ENCODE data around the gene CHD9NB.

The CHD9NB gene

GRCh38 chr16:53090591-53091411 lies 38.1 kb upstream of the CHD9NB start:
- H3K4me1 Mint-ChIP-seq = peaks cover 70% of the 10 kb centered on the region
- H3K36me3 Mint-ChIP-seq (ENCODE audit: low read depth) = no peaks in the 10 kb centered on the region
- H3K27ac Mint-ChIP-seq = peak overlapping the region; percentile 83 to 95 (median 90)
- H3K4me3 Mint-ChIP-seq = peak overlapping the region; percentile 34 to 77 (median 61)
- H3K9me3 Mint-ChIP-seq = no peaks in the 10 kb centered on the region
- TF ChIP-seq CTCF (IDR thresholded peaks at IDR 0.05; ENCODE audit: unreplicated experiment in 3 of 3) = no peak
- no peaks in the 10 kb centered on the region for H3K27me3 Mint-ChIP-seq (ENCODE audit: low read depth)

GRCh38 chr16:53090286-53090590 lies 37.5 kb upstream of the CHD9NB start:
- H3K4me3 Mint-ChIP-seq = peak overlapping the region in 1 of 3 experiments; percentile 77
- H3K27me3 Mint-ChIP-seq (ENCODE audit: low read depth) = no peaks in the 10 kb centered on the region
- TF ChIP-seq CTCF (IDR thresholded peaks at IDR 0.05; ENCODE audit: unreplicated experiment in 3 of 3) = no peak
- H3K4me1 Mint-ChIP-seq = peaks cover 76% of the 10 kb centered on the region
- H3K9me3 Mint-ChIP-seq = no peaks in the 10 kb centered on the region
- peak overlapping the region; percentile 83 to 95 (median 90) for H3K27ac Mint-ChIP-seq
- no peaks in the 10 kb centered on the region for H3K36me3 Mint-ChIP-seq (ENCODE audit: low read depth)

GRCh38 chr16:53089434-53090285 lies 37.0 kb upstream of the CHD9NB start:
- no peaks in the 10 kb centered on the region for H3K27me3 Mint-ChIP-seq (ENCODE audit: low read depth)
- no peaks in the 10 kb centered on the region for H3K9me3 Mint-ChIP-seq
- H3K36me3 Mint-ChIP-seq (ENCODE audit: low read depth) = no peaks in the 10 kb centered on the region
- peak overlapping the region in 1 of 3 experiments; percentile 77 for H3K4me3 Mint-ChIP-seq
- peak overlapping the region; percentile 83 to 95 (median 90) for H3K27ac Mint-ChIP-seq
- H3K4me1 Mint-ChIP-seq = peaks cover 76% of the 10 kb centered on the region
- no peak for TF ChIP-seq CTCF (IDR thresholded peaks at IDR 0.05; ENCODE audit: unreplicated experiment in 3 of 3)

- peak overlapping the region; percentile 95 to 100 (median 96) for H3K27ac Mint-ChIP-seq
- H3K4me3 Mint-ChIP-seq = no peak overlapping the region
- H3K27me3 Mint-ChIP-seq (ENCODE audit: low read depth) = no peaks in the 10 kb centered on the region
- H3K36me3 Mint-ChIP-seq (ENCODE audit: low read depth) = no peaks in the 10 kb centered on the region
- no peaks in the 10 kb centered on the region for H3K9me3 Mint-ChIP-seq
- peaks cover 82% of the 10 kb centered on the region for H3K4me1 Mint-ChIP-seq
- TF ChIP-seq CTCF (IDR thresholded peaks at IDR 0.05; ENCODE audit: unreplicated experiment in 3 of 3) = no peak
Observed at GRCh38 chr16:53087101-53087500, 34.4 kb upstream of the CHD9NB start.

GRCh38 chr16:53085931-53086421 lies 33.3 kb upstream of the CHD9NB start:
- H3K27ac Mint-ChIP-seq = peak overlapping the region; percentile 95 to 100 (median 96)
- H3K36me3 Mint-ChIP-seq (ENCODE audit: low read depth) = no peaks in the 10 kb centered on the region
- no peak for TF ChIP-seq CTCF (IDR thresholded peaks at IDR 0.05; ENCODE audit: unreplicated experiment in 3 of 3)
- H3K27me3 Mint-ChIP-seq (ENCODE audit: low read depth) = no peaks in the 10 kb centered on the region
- no peaks in the 10 kb centered on the region for H3K9me3 Mint-ChIP-seq
- peak overlapping the region; percentile 10 to 45 (median 24) for H3K4me3 Mint-ChIP-seq
- H3K4me1 Mint-ChIP-seq = peaks cover 79% of the 10 kb centered on the region
